ENCODE measurements around the gene HHATL. TPM values are rescaled to one million over a fixed set of nuclear protein-coding genes. Genes with fewer than 3 reads are reported as not detected.

HHATL gene
- total RNA-seq, 6 donors from 2014 or later = 0.71 to 1.6 (median 0.98) TPM; not detected in 2

DNA sequence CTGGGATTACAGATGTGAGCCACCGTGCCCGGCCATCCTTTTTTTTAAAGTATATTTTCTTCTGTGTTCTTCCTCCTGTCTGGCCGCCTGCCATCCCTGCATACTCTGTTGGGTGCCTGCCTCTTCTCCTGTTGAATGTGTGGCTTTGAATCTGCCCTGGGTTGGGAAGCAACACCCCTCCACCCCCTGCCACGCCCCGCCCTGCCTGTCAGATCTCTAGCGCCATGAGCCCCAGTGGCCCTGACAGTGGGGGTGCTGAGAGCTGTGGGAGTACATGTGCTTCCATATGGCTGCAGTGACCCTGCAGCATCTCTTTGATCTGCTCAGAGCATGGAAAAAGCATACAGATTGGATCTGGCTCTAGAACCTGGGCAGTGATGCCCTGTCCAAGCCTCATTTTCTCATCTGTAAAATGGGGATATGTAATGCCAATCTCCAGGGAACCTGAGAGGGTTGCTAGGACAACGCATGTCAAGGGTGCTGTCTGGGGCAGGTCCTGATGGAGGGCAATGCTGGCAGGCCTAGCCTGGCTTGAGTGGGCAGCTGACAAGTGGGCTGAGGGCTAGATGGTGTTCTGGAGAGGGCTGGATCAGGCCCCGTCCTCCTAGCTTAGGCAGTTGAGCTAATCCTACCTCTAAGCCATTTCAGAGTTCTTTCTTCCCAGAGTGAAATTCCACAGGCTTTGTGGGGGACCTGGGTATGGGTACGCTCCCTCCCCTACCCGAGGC is 46.6 kb upstream of the HHATL start:
- no peak overlapping the region for H3K27ac ChIP-seq
- H3K4me1 ChIP-seq = peaks cover 15 to 29% (median 17%) of the 10 kb centered on the region in 4 donors
- H3K4me3 ChIP-seq = no peak overlapping the region
- 88 to 94% methylated on average over 8 to 10 of the region's 10 CpGs for WGBS, 2 donors
- H3K27me3 ChIP-seq = no peaks in the 10 kb centered on the region
- H3K9me3 ChIP-seq = no peaks in the 10 kb centered on the region
- DNase-seq = no peak
- TF ChIP-seq POLR2A (IDR thresholded peaks at IDR 0.05) = no peak
- TF ChIP-seq EP300 (IDR thresholded peaks at IDR 0.05) = no peak
- TF ChIP-seq CTCF (IDR thresholded peaks at IDR 0.05) = no peak
- no peak for TF ChIP-seq POLR2AphosphoS5 (IDR thresholded peaks at IDR 0.05)
- no peak for ATAC-seq (ENCODE audit: low FRiP score in 2 of 2)
- no peaks in the 10 kb centered on the region for H3K36me3 ChIP-seq

DNA sequence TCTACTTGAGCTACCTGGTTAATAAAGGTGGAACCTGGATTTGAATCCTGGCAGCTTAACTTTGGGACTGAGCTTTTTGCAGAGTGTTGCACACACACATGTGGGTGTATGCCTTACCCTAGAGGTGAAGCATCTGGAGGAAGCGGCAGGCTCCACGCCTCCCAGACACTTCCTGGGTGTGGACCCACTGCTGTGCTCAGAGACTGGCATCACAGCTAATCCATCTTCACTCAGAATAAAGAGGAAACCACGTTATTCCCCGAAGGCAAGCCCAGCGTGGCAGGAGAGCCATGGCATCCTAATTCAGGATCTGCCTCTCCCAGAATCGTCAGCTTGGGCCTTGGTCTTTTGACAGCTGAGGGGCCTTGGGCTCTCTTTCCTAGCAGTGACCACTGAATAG is 45.0 kb upstream of the HHATL start:
- Histone ChIP-seq H3K9me3 (no peaks in the 10 kb centered on the region), H3K27me3 (no peaks in the 10 kb centered on the region), H3K36me3 (no peaks in the 10 kb centered on the region), H3K4me3 (no peak overlapping the region), H3K27ac (no peak overlapping the region), H3K4me1 (peaks cover 15 to 29% (median 17%) of the 10 kb centered on the region in 4 donors)
- DNase-seq = no peak
- TF ChIP-seq CTCF (IDR thresholded peaks at IDR 0.05) = no peak
- TF ChIP-seq EP300 (IDR thresholded peaks at IDR 0.05) = no peak
- no peak for TF ChIP-seq POLR2AphosphoS5 (IDR thresholded peaks at IDR 0.05)
- no peak for TF ChIP-seq POLR2A (IDR thresholded peaks at IDR 0.05)
- ATAC-seq (ENCODE audit: low FRiP score in 2 of 2) = no peak
- 47 to 56% methylated on average over 5 to 6 of the region's 6 CpGs for WGBS, 2 donors

DNA sequence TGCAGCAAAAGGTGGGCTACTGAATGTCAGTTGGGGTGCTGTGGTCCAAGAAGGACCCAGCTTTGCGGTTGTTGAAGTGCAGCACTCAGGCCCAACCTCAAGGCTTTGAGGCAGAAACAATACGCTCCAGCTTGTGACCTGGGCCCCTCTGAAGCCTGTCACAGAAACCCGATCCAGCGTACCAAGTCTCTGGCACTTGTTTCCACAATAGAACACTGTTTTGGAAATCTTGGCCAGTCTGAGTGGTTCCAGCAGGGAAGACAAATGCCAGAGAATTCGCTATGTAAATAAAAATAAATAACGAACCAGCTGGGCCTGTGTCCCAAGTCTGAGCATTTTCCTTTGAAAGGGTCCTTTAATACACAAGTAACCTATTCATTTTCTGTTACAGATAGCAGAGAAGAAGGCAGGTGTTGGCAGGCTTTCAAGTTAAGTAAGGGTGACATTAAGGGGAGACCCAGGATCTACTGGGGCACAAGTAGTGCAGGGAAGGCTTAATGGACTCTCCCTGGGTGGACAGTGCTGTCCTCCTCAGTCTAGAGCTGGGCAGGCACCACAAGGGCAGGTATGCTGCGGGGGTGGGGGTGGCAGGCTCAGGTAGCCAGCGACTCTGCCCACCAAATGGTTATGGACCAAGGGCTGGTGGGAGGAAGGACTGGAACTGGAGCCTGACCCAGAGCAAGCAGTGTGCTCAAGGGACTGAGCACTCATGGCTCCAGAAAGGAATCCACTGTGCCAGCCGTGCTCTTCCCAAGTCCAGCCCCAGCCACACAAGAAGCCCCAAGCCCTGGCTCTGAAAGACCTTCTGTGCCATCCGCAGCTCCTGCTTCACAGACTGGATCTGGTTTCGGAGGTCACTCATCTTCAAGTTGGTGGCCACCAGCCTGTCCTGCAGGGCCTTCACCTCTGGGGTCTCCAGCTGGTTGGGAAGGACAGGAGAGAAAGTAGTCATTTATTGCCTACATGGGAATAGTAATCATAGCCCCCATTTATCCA is 44.2 kb upstream of the HHATL start:
- no peak for TF ChIP-seq CTCF (IDR thresholded peaks at IDR 0.05)
- TF ChIP-seq POLR2A (IDR thresholded peaks at IDR 0.05) = no peak
- TF ChIP-seq POLR2AphosphoS5 (IDR thresholded peaks at IDR 0.05) = no peak
- H3K4me1 ChIP-seq = peaks cover 15 to 29% (median 17%) of the 10 kb centered on the region in 4 donors
- H3K36me3 ChIP-seq = no peaks in the 10 kb centered on the region
- DNase-seq (no peak), ATAC-seq (ENCODE audit: low FRiP score in 2 of 2) (peak in 1 of 2 donors; percentile 52)
- 76% methylated on average over 9 to 11 of the region's 11 CpGs for WGBS, 2 donors
- H3K27me3 ChIP-seq = no peaks in the 10 kb centered on the region
- no peaks in the 10 kb centered on the region for H3K9me3 ChIP-seq
- peak overlapping the region in 2 of 4 donors; percentile 37 to 72 for H3K27ac ChIP-seq
- no peak overlapping the region for H3K4me3 ChIP-seq

DNA sequence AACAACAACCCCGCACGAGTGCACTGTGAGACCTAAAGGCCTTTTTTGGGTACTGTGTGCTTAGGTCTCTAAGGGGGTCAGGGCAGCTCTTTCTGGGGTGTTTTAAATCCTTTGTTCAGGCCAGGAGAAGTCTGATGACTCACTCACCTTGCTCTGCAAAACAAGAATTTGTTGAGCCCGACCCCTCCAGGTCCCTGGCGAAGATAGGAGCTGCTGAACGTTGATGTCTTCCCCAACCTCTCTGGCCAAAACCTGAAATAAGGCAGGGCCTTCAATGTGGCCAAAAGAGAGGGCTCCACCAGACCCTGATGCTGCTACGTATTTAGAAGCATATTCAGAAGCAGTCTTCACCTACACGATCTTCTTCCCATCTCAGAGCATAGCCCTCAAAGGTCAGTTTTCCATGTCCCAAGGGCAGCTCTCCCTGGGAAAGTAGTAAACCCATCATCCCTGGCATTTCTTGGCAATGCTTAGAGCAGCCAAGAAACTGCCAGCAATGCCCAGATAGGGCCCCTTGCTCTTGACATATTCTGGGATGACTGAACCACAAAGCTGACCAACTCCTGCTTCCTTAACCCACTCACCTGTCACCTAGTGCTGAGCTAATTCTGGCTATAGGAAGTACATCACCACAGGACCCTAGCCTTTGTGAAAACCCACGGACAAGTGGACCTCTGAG is 43.3 kb upstream of the HHATL start:
- WGBS, 2 donors = 79 to 80% methylated on average over 8 of the region's 8 CpGs
- H3K27ac ChIP-seq = peak overlapping the region in 3 of 4 donors; percentile 2 to 72 (median 37)
- no peak overlapping the region for H3K4me3 ChIP-seq
- TF ChIP-seq EP300 (IDR thresholded peaks at IDR 0.05) (no peak), POLR2A (IDR thresholded peaks at IDR 0.05) (no peak), POLR2AphosphoS5 (IDR thresholded peaks at IDR 0.05) (no peak), CTCF (IDR thresholded peaks at IDR 0.05) (no peak)
- DNase-seq (no peak), ATAC-seq (ENCODE audit: low FRiP score in 2 of 2) (no peak)
- H3K27me3 ChIP-seq = no peaks in the 10 kb centered on the region
- peaks cover 15 to 29% (median 17%) of the 10 kb centered on the region in 4 donors for H3K4me1 ChIP-seq
- no peaks in the 10 kb centered on the region for H3K9me3 ChIP-seq
- H3K36me3 ChIP-seq = no peaks in the 10 kb centered on the region
